PC-9 (cell line): ENCODE results near the gene SAP25.

Source experiments
- CTCF ChIP-seq: fragments of 200-600 bp; sonication (generic); conservative IDR thresholded peaks from 2 replicates; pipeline ENCODE4 v1.6.1; 2017; ENCODE audit warnings: mixed run types, antibody characterized with exemption, mild to moderate bottlenecking, moderate library complexity
- EZH2 ChIP-seq: fragments of 200-600 bp; sonication (generic); IDR thresholded peaks from 2 replicates; pipeline ENCODE4 v1.8.0; 2017; ENCODE audit warnings: antibody characterized with exemption, low read depth

- TF ChIP-seq CTCF (no peak), EZH2 (no peak)
Measured at GRCh38 chr7:100609958-100610357, 36.3 kb upstream of the SAP25 start.
